H1 (cell line): ENCODE results near the gene CHMP4B. TPM values are rescaled to one million over a fixed set of nuclear protein-coding genes. Genes with fewer than 3 reads are reported as not detected.

Experiments
- EZH2 ChIP-seq: fragments of 200-600 bp; sonication (generic); IDR thresholded peaks from 2 replicates; pipeline ENCODE4 v1.7.1; 2012; ENCODE audit warnings: low read depth, mild to moderate bottlenecking, moderate library complexity, low read length, inconsistent platforms; ENCODE audit not compliant: severe bottlenecking
- KDM5A ChIP-seq: fragments of 200-600 bp; IDR thresholded peaks from 2 replicates; pipeline ENCODE4 v1.7.1; 2012; ENCODE audit warnings: mild to moderate bottlenecking, low read length, inconsistent platforms, mixed read lengths
- NRF1 ChIP-seq: IDR thresholded peaks from 2 replicates; pipeline ENCODE4 v1.6.1; 2011; ENCODE audit warnings: mild to moderate bottlenecking, low read depth, low read length, improper control_type of control experiment
- SUZ12 ChIP-seq: fragments of 200-600 bp; sonication (generic); IDR thresholded peaks from 2 replicates; pipeline ENCODE4 v1.6.1; 2012; ENCODE audit warnings: mild to moderate bottlenecking, inconsistent platforms, low read length, moderate library complexity, mixed read lengths
- polyA plus RNA-seq, 7 experiments: library from polyadenylated mRNA; depleted of rRNA in 3 of 7; stranded (reverse) in 5 of 7; unstranded in 2 of 7; fragments of >200 nt in 5 of 7; fragments of 200-250 nt in 2 of 7; gene quantifications; 1 replicate in 5 of 7; 2 replicates in 1 of 7; 4 replicates in 1 of 7; pipeline versions ENCODE4 v1.2.1 to v1.2.3, GENCODE V29; 2011 to 2013; ENCODE audit warnings: missing spikeins in 2 of 7, mixed read lengths in 2 of 7
- total RNA-seq: library from RNA; stranded (reverse); fragmentation: NEBNext Ultra II Directional; extraction: Animal tissue kit (Norgen Biotek cat#: 25700); gene quantifications from 2 replicates; pipeline ENCODE4 v1.2.1, GENCODE V29; 2021

Gene CHMP4B
- total and polyA plus RNA-seq, 2 of the 8 experiments (the other 6 are each of a cell fraction or from before 2014, with no cell fraction given): 38.6 to 66.3 TPM

DNA sequence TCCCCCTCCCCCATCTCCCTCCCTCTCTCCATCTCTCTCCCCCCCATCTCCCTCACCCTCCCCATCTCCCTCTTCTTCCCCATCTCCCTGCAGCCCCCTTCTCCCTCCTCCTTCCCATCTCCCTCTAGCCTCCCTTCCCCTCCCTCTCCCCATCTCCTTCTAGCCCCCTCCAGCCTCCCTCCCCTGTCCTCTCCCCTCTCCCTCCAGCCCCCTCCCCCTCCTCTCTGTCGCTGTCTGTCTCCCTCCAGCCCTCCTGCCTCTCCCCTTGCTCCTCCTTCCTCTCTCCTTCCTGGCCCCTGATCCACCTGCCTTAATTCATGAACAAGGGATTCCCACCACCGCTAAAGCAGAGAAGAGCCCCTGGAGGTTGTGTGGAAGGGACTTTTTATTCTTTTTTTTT lies 26.9 kb upstream of the CHMP4B start (continued):
- no peak for TF ChIP-seq NRF1
- TF ChIP-seq EZH2: no peak
- TF ChIP-seq SUZ12: no peak
- no peak for TF ChIP-seq KDM5A
- TF ChIP-seq, all 59 proteins: peak for 0
